GM12865 (cell line): ENCODE results near the gene SRPK3.

ENCODE experiments used
- DNase-seq: peaks from one replicate; pipeline ENCODE4 v3.0.0; 2010; ENCODE audit warnings: low read depth
- H3K4me3 ChIP-seq: 2 replicates; pipeline ENCODE4 v1.5.1; 2011; ENCODE audit warnings: mild to moderate bottlenecking, low read depth, low read length, control low read depth
- TF ChIP-seq, protein P1 (sequence below): IDR thresholded peaks from 2 replicates; pipeline ENCODE4 v1.5.1; 2011; ENCODE audit warnings: low read length, control low read depth, low read depth, inconsistent platforms; ENCODE audit not compliant: insufficient read depth; ENCODE audit errors: missing control alignments

The SRPK3 gene

DNA sequence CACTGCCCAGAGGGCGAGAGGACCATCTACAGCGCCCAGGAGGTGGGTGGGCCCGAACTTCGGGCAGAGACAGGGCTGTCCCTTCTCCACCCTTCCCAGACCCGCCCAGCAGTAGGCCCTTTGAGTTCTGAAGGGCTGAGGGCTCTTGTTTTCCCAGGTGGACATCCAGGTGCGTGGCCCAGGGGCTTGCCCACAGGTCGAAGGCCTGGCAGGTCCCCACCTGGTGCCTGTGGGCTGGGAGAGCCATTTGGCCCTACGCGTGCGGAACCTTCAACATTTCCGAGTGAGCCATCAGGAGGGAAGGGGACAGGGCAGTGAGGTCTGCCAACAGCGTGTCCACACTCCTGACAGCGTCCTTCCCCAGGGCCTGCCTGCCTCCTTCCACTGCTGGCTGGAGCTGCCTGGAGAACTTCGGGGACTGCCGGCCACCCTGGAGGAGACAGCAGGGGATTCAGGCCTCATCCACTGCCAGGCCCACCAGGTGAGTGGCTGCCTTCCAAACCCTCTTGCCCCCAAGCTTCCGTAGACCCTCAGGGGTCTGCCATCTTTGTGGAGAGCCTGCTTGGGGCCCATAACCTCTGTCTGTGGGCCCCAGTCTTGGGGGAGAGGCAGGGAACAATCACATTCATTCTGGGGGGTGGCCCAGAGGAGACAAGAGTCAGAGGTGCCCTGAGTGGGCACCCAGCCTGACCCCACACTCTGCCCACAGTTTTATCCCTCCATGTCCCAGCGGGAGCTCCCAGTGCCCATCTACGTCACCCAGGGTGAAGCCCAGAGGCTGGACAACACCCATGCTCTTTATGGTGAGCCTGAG, 10.0 kb upstream of the SRPK3 start:
- TF ChIP-seq, protein P1, sequence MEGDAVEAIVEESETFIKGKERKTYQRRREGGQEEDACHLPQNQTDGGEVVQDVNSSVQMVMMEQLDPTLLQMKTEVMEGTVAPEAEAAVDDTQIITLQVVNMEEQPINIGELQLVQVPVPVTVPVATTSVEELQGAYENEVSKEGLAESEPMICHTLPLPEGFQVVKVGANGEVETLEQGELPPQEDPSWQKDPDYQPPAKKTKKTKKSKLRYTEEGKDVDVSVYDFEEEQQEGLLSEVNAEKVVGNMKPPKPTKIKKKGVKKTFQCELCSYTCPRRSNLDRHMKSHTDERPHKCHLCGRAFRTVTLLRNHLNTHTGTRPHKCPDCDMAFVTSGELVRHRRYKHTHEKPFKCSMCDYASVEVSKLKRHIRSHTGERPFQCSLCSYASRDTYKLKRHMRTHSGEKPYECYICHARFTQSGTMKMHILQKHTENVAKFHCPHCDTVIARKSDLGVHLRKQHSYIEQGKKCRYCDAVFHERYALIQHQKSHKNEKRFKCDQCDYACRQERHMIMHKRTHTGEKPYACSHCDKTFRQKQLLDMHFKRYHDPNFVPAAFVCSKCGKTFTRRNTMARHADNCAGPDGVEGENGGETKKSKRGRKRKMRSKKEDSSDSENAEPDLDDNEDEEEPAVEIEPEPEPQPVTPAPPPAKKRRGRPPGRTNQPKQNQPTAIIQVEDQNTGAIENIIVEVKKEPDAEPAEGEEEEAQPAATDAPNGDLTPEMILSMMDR = no peak
- DNase-seq = no peak
- no peak overlapping the region for H3K4me3 ChIP-seq

DNA sequence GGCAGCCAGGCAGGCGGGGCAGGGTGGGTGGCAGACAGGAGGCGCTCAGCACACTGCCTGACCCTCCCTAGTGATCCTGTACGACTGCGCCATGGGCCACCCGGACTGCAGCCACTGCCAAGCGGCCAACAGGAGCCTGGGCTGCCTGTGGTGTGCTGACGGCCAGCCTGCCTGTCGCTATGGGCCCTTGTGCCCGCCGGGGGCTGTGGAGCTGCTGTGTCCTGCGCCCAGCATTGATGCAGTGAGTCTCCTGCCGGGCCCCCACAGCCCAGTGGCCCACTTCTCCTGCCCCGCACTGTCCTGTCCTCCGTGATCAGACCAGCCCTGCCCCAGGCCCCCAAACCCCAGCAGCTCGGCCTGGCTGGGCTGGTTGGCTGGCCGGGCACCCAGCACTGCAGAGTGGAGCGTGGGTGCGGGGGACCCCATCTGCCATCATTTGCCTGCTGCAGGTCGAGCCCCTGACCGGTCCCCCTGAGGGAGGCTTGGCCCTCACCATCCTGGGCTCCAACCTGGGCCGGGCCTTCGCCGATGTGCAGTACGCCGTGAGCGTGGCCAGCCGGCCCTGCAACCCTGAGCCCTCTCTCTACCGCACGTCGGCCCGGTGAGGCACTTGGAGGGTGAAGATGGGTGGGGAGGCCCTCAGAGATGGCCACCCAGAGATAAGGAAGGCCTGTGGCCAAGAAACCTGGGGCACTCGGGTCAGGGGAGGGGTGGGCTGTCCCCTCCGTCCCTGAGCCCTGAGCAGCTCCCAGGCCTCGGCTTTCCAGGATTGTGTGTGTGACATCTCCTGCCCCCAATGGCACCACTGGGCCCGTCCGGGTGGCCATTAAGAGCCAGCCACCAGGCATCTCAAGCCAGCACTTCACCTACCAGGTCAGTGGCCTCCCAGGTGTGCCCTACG, 9.2 kb upstream of the SRPK3 start:
- no peak overlapping the region for H3K4me3 ChIP-seq
- DNase-seq = peak; percentile 0
- TF ChIP-seq, protein P1 = no peak

DNA sequence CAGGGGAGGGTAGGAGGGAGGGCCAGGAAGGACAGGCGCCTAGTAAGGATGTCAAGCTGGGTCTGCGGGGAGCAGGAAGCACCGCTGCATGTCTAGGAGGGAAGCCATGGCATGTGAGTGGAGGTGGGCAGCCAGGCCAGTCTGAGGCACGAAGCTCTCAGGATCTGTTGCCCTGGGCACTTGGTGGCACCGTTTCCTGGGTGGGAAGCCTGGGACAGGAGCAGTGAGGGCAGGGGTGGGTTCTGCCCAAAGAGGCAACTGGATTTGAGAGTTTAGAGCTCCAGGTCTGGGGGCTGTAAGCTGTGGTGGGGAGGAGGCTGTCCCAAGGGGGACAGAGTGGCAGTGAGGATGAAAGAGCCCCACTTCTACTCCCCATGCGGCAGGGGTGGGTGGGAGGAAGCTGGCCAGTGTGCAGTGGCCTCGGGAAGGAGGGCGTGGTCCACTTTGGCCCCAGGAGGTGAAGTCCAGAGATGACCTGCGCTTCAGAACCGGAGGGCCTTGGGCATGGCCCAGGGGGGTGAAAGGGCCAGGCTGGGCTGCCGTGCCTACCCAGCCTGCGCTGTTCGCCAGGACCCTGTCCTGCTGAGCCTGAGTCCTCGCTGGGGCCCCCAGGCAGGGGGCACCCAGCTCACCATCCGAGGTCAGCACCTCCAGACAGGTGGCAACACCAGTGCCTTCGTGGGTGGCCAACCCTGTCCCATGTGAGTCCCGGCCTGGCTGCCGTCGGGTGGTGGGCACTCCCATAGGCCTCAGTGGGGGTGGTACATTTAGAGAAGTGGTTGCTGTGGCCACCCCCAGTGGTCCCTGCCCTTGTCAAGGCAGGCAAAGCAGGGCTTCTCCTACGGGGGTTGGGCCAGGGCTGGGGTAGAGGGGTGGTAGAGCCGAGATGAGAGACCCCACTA, 8.3 kb upstream of the SRPK3 start:
- TF ChIP-seq, protein P1 = no peak
- no peak overlapping the region for H3K4me3 ChIP-seq

DNA sequence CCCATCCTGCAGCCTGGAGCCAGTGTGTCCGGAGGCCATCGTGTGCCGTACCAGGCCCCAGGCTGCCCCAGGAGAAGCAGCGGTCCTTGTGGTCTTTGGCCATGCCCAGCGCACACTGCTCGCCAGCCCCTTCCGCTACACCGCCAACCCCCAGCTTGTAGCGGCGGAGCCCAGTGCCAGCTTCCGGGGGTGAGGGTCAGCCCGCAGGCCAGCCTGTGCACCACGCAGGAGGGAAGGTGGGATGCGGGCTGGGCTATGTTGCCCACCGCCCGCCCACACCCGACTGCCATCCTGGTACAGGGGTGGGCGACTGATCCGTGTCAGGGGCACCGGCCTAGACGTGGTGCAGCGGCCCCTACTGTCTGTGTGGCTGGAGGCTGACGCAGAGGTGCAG, 7.6 kb upstream of the SRPK3 start:
- DNase-seq = no peak
- H3K4me3 ChIP-seq = no peak overlapping the region
- TF ChIP-seq, protein P1 = no peak

More for the DNA sequence above, 8.3 kb upstream of the SRPK3 start:
- DNase-seq = no peak

DNA sequence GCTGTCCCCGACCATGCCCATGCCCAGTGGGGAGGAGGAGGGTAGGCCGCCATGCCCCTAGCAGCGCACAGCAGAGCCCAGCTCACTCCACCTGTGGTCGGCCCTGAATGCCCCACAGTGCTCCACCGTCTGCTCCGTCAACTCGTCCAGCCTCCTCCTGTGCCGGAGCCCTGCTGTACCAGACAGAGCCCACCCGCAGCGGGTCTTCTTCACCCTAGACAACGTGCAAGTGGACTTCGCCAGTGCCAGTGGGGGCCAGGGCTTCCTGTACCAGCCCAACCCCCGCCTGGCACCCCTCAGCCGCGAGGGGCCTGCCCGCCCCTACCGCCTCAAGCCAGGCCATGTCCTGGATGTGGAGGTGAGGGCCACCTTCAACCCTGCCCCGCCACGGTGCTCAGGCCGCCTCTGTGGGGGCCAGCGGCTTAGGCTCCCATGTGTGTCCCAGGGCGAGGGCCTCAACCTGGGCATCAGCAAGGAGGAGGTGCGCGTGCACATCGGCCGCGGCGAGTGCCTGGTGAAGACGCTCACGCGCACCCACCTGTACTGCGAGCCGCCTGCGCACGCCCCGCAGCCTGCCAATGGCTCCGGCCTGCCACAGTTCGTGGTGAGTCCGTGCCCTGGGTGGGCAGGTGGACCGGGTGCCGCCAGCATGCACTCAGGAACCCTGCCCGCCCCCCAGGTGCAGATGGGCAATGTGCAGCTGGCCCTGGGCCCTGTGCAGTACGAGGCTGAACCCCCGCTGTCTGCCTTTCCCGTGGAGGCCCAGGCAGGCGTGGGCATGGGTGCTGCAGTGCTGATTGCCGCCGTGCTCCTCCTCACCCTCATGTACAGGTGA, 6.9 kb upstream of the SRPK3 start:
- H3K4me3 ChIP-seq = no peak overlapping the region
- no peak for DNase-seq
- TF ChIP-seq, protein P1 = no peak
